GM12891 (cell line): ENCODE data around the gene PRXL2A.

Experiments used
- PAX5 ChIP-seq: IDR thresholded peaks from 2 replicates; pipeline ENCODE4 v1.6.1; 2011; ENCODE audit warnings: low read length, moderate library complexity, mild to moderate bottlenecking; ENCODE audit not compliant: insufficient read depth, severe bottlenecking
- POLR2A ChIP-seq: IDR thresholded peaks from 2 replicates; pipeline ENCODE4 v1.6.1; 2011; ENCODE audit warnings: low read depth, low read length, control low read depth
- POLR2AphosphoS5 ChIP-seq: IDR thresholded peaks from 2 replicates; pipeline ENCODE4 v1.6.1; 2011; ENCODE audit warnings: low read depth, low read length, control low read depth
- POU2F2 ChIP-seq: IDR thresholded peaks from 2 replicates; pipeline ENCODE4 v1.6.1; 2011; ENCODE audit warnings: low read depth, mild to moderate bottlenecking, control low read depth, low read length, moderate library complexity
- TAF1 ChIP-seq: IDR thresholded peaks from 2 replicates; pipeline ENCODE4 v1.6.1; 2011; ENCODE audit warnings: low read depth, low read length, control low read depth

DNA sequence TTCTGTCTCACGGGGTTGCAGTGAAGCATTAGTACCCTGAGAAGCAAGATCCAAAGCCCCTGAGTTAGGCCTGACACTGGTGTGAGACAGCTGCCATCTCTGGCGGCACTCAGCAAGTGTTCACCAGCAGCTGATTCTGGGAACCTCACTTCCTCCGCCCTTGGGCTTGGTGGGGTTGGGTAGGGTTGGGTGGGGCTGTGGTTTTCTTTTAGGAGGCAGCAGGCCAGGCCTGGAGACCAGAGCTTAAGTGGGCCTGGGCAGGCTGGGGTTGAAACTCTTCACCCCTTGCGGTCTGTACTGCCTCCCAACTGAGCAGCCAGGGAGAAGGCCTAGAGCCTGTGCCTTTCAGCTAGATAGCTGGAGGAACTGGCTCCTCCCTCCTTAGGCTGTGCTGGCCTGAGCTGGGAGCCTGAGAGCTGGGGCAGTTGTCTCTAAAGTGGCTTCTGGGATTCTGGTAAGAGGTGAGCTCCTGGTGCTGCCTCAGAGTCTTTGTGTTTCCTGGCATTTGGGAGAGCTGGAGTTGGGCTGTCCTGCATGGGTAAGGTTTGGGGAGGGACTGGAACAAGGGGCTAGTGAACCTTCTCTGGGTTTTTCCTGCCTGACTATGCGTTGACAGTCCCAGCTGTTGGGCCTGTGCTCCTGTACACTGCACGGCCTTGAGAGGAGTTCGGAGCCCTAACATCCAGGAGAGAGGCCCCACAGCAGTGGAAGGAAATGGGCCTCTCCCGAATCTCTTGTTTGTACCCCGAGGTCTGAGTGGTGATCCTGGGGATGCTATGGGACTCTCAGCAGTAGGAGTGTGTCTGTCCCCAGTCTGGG is 50.9 kb downstream of the PRXL2A start:
- no peak for TF ChIP-seq POLR2A
- TF ChIP-seq POLR2AphosphoS5, result no peak
- TF ChIP-seq TAF1, result no peak
- TF ChIP-seq PAX5, result no peak
- TF ChIP-seq POU2F2, result no peak
